Measurements from ENCODE around the gene R3HDML.
"Not testable (repeated sequence)": the region's sequence is repeated elsewhere in the genome, so short reads cannot be mapped to it uniquely, and the experiment has no call there.

Gene R3HDML

GRCh38 chr20:44331201-44331600 lies 5.6 kb upstream of the R3HDML start:
- DNase-seq, result no peak

DNA sequence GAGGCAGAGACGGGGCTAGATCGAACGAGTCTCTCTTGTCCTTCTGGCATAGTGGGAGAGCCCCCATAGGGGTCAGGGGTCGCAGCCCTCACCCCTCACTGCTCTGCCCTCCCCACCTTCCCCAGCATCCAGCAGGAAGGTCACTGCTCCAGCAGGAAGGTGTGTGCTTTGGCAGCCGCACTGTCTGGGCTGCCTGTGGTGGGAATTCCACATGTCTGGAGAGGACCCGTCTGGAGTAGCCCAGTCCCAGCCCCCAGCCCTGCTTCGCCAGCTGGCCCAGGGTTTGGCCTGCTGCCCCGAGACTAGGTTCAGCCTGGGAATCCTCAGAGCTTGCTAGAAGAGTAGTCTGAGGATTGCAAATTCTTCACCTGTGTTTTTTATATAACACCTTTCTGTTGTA lies 2.5 kb upstream of the R3HDML start:
- no peak for DNase-seq

- no peak for DNase-seq
Measured at GRCh38 chr20:44334709-44335108, 2.1 kb upstream of the R3HDML start.

DNA sequence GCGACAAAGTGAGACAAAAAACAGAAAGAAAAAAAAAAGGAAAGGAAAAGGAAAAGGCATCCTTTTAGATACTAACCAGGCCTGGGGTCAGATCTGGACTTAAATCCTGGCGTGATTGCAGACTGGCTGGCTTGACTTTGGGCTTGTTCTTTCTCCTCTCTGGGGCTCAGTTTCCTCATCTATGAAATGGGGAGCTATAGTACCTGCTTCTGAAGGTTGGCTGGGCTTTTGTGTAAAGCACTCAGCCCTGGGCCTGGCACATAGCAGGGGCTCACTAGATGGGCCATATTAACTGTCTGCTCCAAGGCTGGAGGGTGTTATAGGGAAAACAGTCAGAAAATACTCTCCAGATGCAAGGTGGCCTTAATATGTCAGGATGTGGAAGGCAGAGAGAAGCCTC lies 1.2 kb upstream of the R3HDML start:
- no peak for DNase-seq

GRCh38 chr20:44336086-44336485 lies 757 bp upstream of the R3HDML start:
- DNase-seq, result no peak

GRCh38 chr20:44342248-44342647 lies 5.4 kb downstream of the R3HDML start:
- no peak for DNase-seq

DNA sequence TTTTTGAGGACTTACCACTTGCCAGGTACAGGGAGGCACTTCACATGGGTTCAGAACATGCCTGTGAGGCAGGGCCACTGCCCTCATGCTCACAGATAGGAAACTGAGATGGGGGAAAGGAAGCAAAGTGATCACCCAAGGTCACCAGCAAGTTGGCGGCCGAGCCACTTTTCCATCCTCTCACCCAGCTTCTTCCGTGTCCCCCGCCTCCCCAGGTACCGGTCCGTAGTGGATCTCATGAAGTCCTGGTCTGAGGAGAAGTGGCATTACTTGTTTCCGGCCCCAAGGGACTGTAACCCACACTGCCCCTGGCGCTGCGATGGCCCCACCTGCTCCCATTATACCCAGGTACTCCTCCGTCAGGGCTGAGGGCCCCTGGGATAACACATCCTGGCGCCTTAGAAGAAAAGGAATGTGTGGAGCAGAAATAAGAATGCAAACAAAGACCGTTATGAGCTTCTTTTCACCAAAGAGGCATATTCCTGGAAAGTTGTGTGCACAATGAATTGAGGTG lies 6.4 kb downstream of the R3HDML start:
- DNase-seq, result no peak

GRCh38 chr20:44344723-44345122 lies 7.9 kb downstream of the R3HDML start:
- no peak for DNase-seq

DNA sequence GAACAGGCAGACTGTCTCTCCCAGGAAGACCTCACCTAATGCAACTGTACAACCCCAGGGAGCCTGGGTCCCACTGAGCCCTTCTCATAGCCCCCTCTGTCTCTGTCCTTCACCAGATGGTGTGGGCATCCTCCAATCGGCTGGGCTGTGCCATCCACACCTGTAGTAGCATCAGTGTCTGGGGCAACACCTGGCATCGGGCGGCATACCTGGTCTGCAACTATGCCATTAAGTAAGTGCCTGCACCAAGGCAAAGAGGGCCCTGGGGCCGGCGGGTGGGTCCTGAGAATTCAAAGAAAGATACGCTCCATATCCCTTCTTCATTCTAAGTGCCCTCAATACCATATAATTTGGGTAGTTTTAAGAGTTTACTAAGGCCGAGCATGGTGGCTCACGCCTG lies 8.3 kb downstream of the R3HDML start:
- DNase-seq, result no peak

DNA sequence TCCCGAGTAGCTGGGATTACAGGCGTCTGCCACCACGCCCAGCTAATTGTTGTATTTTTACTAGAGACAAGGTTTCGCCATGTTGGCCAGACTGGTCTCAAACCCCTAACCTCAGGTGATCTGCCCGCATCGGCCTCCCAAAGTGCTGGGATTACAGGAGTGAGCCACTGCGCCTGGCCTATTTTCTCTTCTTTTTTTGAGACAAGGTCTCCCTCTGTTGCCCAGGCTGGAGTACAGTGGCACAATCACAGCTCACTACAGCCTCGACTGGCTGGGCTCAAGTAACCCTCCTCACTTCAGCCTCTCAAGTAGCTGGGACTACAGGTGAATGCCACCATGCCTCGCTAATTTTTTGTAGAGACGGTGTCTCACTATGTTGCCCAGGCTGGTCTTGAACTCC lies 9.1 kb downstream of the R3HDML start:
- DNase-seq, result not testable (repeated sequence)

DNA sequence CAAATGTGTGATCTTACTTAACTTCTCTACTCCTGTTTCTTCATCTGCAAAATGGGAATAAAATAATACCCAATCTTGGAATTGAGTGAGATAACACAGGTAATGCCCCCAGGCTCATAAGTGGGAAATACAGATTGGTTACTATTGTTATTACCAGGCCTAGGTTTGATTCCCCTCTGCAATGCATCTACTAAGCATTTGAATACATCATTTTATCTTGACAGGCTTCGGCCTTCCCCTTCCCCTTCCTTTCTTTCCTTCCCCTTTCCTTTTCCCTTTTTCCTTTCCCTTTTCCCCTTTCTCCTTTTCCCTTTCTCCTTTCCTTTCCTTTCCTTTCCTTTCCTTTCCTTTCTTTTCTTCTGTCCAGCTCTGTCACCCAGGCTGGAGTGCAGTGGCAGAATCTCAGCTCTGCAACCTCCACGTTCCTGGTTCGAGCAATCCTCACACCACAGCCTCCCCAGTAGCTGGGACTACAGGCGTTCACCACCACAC lies 11.4 kb downstream of the R3HDML start:
- DNase-seq, result no peak

DNA sequence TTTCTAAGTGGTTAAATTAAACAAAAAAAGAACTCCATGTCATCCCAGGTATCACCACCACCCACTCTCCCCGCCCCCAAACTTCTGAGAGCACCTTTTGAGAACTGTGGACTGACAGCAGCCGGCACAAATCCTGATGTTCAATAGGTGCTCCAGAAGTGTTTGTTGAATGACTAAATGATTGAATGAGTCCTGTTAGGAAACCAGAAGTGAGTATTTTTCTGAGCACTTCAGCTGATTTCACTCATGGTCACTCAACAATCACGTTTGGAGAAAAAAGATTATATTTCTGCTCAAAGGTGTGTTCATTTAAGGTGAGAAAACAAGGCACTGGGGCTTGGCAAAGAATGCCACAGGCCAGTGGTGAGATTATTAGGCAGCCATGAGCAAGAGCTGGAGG lies 12.5 kb downstream of the R3HDML start:
- DNase-seq, result no peak

- DNase-seq, result no peak
Measured at GRCh38 chr20:44350567-44350966, 13.7 kb downstream of the R3HDML start.

- DNase-seq, result no peak
Measured at GRCh38 chr20:44354979-44355497, 18.2 kb downstream of the R3HDML start.

DNA sequence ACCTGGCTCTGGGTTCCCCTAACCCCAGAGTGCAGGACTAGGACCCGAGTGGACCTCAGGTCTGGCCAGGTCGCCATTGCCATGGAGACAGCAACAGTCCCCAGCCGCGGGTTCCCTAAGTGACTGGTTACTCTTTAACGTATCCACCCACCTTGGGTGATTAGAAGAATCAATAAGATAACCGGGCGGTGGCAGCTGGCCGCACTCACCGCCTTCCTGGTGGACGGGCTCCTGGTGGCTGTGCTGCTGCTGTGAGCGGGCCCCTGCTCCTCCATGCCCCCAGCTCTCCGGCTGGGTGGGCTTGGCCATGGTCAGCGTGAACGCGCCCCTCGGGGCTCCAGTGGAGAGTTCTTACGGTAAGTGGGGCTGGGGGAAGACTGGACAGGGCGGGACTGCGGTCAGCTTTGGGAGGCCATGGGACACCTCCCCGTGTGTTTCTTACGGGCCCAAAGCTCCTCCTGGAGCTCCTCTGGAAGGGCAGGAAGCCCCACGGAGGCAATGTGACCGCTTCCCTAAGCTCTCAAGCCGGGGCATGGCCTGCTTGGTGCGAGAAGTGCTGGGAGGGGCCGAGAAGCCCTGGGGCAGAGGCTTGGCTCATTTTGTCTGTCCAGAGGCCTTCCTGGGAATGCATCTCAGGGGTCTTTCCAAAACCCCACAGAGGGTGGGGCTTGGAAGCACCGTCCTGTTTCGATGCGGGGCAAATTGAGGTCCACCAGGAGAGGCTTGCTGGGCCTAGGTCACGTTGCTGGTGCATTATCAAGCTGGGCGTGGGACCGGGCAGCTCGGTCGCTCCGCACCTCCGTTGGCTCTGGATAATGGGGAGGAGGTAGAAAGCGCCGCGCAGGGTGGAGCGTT lies 18.9 kb downstream of the R3HDML start, which contains the start of gene HNF4A:
Gene HNF4A (plus strand): TSS at position 202 of the 855 bp plus-strand sequence. CDS start 106 bp downstream, at position 308.
- no peak for DNase-seq

- DNase-seq, result no peak
Measured at GRCh38 chr20:44356353-44356723, 19.5 kb downstream of the R3HDML start.

- DNase-seq, result no peak
Measured at GRCh38 chr20:44357020-44357419, 20.2 kb downstream of the R3HDML start.

DNA sequence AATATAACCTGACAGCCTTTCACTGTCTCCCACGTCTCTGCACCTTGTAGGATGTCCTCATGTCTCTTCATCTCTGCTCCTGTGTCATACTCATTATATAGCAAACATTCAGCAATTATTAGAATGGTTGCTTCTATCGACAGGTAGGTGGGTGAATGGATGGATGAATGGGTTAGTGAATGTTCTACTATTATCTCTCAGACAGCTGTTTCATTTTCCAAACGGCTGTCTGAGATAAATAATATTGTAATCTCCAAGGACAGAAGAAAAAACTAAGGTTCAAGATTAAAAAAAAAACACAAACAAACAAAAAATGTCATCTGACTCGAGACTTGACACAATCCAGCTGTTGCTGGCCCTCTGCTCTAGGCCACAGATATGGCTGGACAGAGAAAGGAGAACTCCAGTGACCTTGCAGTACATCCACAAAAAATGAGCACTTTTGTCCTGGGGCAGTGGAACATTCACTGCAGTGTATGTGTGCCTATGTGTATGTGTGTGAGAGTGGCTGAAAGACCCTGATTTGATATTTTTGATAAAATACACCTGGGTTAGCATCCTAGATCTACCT lies 20.8 kb downstream of the R3HDML start:
- no peak for DNase-seq

- DNase-seq, result no peak
Measured at GRCh38 chr20:44358776-44359175, 21.9 kb downstream of the R3HDML start.

GRCh38 chr20:44360221-44360620 lies 23.4 kb downstream of the R3HDML start:
- DNase-seq, result no peak

DNA sequence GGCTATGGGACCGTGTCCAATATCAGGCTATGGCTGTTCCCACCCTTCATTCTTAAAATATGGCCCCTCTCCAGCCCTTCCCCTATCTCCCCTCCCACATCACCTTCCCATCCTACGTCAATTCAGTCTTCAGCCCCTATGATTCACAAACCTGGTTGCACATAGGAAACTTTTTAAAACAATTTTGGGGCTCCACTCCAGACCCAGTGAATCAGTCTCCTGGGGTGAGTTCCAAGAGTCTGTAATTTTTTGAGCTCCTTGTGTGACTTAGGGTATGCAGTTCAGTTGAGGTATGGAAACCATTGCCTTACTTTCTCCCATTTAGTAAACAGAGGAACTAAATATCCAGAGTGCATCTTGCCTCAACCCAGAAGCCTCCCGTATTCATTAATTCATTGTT lies 24.2 kb downstream of the R3HDML start:
- no peak for DNase-seq

- no peak for DNase-seq
Measured at GRCh38 chr20:44362466-44362940, 25.7 kb downstream of the R3HDML start.

- no peak for DNase-seq
Measured at GRCh38 chr20:44364068-44364467, 27.2 kb downstream of the R3HDML start.

DNA sequence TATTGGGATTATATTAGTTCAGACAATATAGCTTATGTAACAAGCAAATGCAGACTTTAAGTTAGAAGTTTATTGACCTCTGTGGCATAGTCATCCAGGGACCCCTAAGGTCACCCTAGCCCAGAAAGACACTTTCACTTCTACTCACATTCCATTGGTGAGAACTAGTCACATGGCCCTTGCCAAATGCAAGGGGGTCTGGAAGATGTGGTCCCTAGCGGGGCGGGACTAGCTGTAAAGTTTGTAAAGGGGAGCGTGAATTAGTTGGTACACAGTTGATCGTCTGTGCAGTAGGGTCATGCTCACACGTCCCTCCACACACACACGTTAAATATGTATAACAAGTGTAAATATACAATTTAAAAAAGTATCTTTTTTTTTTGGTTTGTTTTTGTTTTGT lies 27.9 kb downstream of the R3HDML start:
- no peak for DNase-seq
